GM23338 (cell line): ENCODE data around the gene ADAM30. TPM values are rescaled to one million over a fixed set of nuclear protein-coding genes. Genes with fewer than 3 reads are reported as not detected.

Experiments
- ATAC-seq: fragments of 200-7000 bp; cut with Tn5 transposase; 3 replicates; pipeline ENCODE4 v1.9.1; 2020
- DNase-seq: peaks from one replicate; pipeline ENCODE4 v3.0.0-alpha.2; 2015; ENCODE audit warnings: low spot score
- H2AFZ ChIP-seq: fragments of 200-600 bp; sonication (generic); 2 replicates; pipeline ENCODE4 v1.8.0; 2016; ENCODE audit warnings: antibody characterized with exemption, mild to moderate bottlenecking, moderate library complexity
- H3F3A ChIP-seq: fragments of 200-600 bp; sonication (generic); replicated peaks from 2 replicates; pipeline ENCODE4 v1.8.0; 2017; ENCODE audit warnings: antibody characterized with exemption, mixed run types, low read depth
- H3K27ac ChIP-seq: fragments of 200-600 bp; sonication (generic); 2 replicates; pipeline ENCODE4 v1.6.1; 2016; ENCODE audit warnings: low read depth
- H3K27me3 ChIP-seq: fragments of 200-600 bp; sonication (generic); 2 replicates; pipeline ENCODE4 v1.8.0; 2016; ENCODE audit warnings: mild to moderate bottlenecking, mixed run types, moderate library complexity; ENCODE audit not compliant: insufficient read depth
- H3K36me3 ChIP-seq: fragments of 200-600 bp; sonication (generic); 2 replicates; pipeline ENCODE4 v1.8.0; 2016; ENCODE audit warnings: mild to moderate bottlenecking; ENCODE audit not compliant: insufficient read depth
- H3K4me1 ChIP-seq: fragments of 200-600 bp; sonication (generic); 2 replicates; pipeline ENCODE4 v1.8.0; 2016; ENCODE audit warnings: mild to moderate bottlenecking, moderate library complexity; ENCODE audit not compliant: insufficient read depth
- H3K4me2 ChIP-seq: fragments of 200-600 bp; sonication (generic); 2 replicates; pipeline ENCODE4 v1.7.1; 2017; ENCODE audit warnings: mixed run types
- H3K4me3 ChIP-seq: fragments of 200-600 bp; sonication (generic); 2 replicates; pipeline ENCODE4 v1.6.1; 2016; ENCODE audit warnings: mixed run types
- H3K79me2 ChIP-seq: fragments of 200-600 bp; sonication (generic); replicated peaks from 2 replicates; pipeline ENCODE4 v1.8.0; 2017; ENCODE audit warnings: mild to moderate bottlenecking; ENCODE audit not compliant: insufficient read depth
- H3K9me2 ChIP-seq: fragments of 200-600 bp; sonication (generic); 2 replicates; pipeline ENCODE4 v1.8.0; 2017; ENCODE audit not compliant: insufficient read depth
- H4K20me1 ChIP-seq: fragments of 200-600 bp; sonication (generic); replicated peaks from 2 replicates; pipeline ENCODE4 v1.8.0; 2017; ENCODE audit warnings: mild to moderate bottlenecking; ENCODE audit not compliant: insufficient read depth
- H3K27ac Mint-ChIP-seq: 2 replicates; pipeline ENCODE4 v1.8.0; 2020; ENCODE audit warnings: inconsistent platforms, mild to moderate bottlenecking, moderate library complexity, mixed read lengths
- H3K27me3 Mint-ChIP-seq: 3 replicates; pipeline ENCODE4 v1.8.0; 2022; ENCODE audit warnings: low read depth, mild to moderate bottlenecking, moderate library complexity, mixed read lengths, inconsistent platforms; ENCODE audit not compliant: insufficient read depth, poor library complexity
- H3K36me3 Mint-ChIP-seq: 3 replicates; pipeline ENCODE4 v1.8.0; 2021; ENCODE audit warnings: low read depth, mild to moderate bottlenecking, inconsistent platforms, moderate library complexity, mixed read lengths
- H3K4me1 Mint-ChIP-seq: 3 replicates; pipeline ENCODE4 v1.8.0; 2020; ENCODE audit warnings: mild to moderate bottlenecking, inconsistent platforms, mixed read lengths
- H3K4me3 Mint-ChIP-seq: 3 replicates; pipeline ENCODE4 v1.8.0; 2021; ENCODE audit warnings: moderate library complexity, mild to moderate bottlenecking, inconsistent platforms, mixed read lengths
- H3K9me3 Mint-ChIP-seq: 3 replicates; pipeline ENCODE4 v1.8.0; 2020; ENCODE audit warnings: moderate library complexity, mild to moderate bottlenecking, inconsistent platforms, mixed read lengths
- CREB1 ChIP-seq: fragments of 250-450 bp; sonication (Bioruptor Pico); IDR thresholded peaks from 2 replicates; pipeline ENCODE4 v1.5.0; 2020; ENCODE audit warnings: low read depth, mild to moderate bottlenecking, moderate library complexity
- EZH2 ChIP-seq: fragments of 200-600 bp; sonication (generic); IDR thresholded peaks from one replicate; pipeline ENCODE4 v1.8.0; 2017; ENCODE audit warnings: antibody characterized with exemption, mild to moderate bottlenecking, low read depth; ENCODE audit not compliant: unreplicated experiment
- EZH2phosphoT487 ChIP-seq: fragments of 200-600 bp; sonication (generic); IDR thresholded peaks from one replicate; pipeline ENCODE4 v1.8.1; 2018; ENCODE audit warnings: antibody characterized with exemption; ENCODE audit not compliant: unreplicated experiment
- JUNB ChIP-seq: IDR thresholded peaks from one replicate; pipeline ENCODE4 v1.6.1; 2016; ENCODE audit warnings: antibody characterized with exemption; ENCODE audit not compliant: unreplicated experiment
- NANOG ChIP-seq: IDR thresholded peaks from 2 replicates; pipeline ENCODE4 v1.6.1; 2016; ENCODE audit warnings: antibody characterized with exemption, borderline replicate concordance
- STAT1 ChIP-seq: IDR thresholded peaks from one replicate; pipeline ENCODE4 v1.6.1; 2016; ENCODE audit warnings: antibody characterized with exemption; ENCODE audit not compliant: unreplicated experiment
- ZNF114 ChIP-seq: fragments of 250-450 bp; sonication (Bioruptor Pico); IDR thresholded peaks from 2 replicates; pipeline ENCODE4 v1.5.0; 2020; ENCODE audit warnings: mild to moderate bottlenecking, moderate library complexity
- polyA plus RNA-seq: library from polyadenylated mRNA; unstranded; fragments of >200 nt; fragmentation: Nextera tagmentation; extraction: Ambion mirVana; gene quantifications from 2 replicates; pipeline ENCODE4 v1.2.1, GENCODE V29; 2016
- total RNA-seq: library from RNA; depleted of rRNA; stranded (reverse); fragments of >200 nt; shearing (Covaris generic); gene quantifications from 2 replicates; pipeline ENCODE4 v1.2.3, GENCODE V29; 2014
- TF ChIP-seq, protein P1 (sequence below), 2 experiments: fragments of 200-600 bp in 1 of 2; sonication (generic) in 1 of 2; conservative IDR thresholded peaks; 2 replicates each; pipeline versions ENCODE4 v1.5.1 to v1.6.1; 2016 to 2017; ENCODE audit warnings: antibody characterized with exemption in 2 of 2, low read depth in 2 of 2, mild to moderate bottlenecking in 2 of 2, moderate library complexity in 1 of 2
- TF ChIP-seq, protein P2 (sequence below): IDR thresholded peaks from 2 replicates; pipeline ENCODE4 v1.6.1; 2016; ENCODE audit warnings: antibody characterized with exemption
- TF ChIP-seq, protein P3 (sequence below): IDR thresholded peaks from one replicate; pipeline ENCODE4 v1.6.1; 2018; ENCODE audit warnings: antibody characterized with exemption; ENCODE audit not compliant: unreplicated experiment
- TF ChIP-seq, protein P4 (sequence below): fragments of 250-450 bp; sonication (Bioruptor Pico); IDR thresholded peaks from 2 replicates; pipeline ENCODE4 v1.5.0; 2020; ENCODE audit warnings: mild to moderate bottlenecking, moderate library complexity

Gene ADAM30
- total and polyA plus RNA-seq, 2 experiments from 2014 or later: not detected

DNA sequence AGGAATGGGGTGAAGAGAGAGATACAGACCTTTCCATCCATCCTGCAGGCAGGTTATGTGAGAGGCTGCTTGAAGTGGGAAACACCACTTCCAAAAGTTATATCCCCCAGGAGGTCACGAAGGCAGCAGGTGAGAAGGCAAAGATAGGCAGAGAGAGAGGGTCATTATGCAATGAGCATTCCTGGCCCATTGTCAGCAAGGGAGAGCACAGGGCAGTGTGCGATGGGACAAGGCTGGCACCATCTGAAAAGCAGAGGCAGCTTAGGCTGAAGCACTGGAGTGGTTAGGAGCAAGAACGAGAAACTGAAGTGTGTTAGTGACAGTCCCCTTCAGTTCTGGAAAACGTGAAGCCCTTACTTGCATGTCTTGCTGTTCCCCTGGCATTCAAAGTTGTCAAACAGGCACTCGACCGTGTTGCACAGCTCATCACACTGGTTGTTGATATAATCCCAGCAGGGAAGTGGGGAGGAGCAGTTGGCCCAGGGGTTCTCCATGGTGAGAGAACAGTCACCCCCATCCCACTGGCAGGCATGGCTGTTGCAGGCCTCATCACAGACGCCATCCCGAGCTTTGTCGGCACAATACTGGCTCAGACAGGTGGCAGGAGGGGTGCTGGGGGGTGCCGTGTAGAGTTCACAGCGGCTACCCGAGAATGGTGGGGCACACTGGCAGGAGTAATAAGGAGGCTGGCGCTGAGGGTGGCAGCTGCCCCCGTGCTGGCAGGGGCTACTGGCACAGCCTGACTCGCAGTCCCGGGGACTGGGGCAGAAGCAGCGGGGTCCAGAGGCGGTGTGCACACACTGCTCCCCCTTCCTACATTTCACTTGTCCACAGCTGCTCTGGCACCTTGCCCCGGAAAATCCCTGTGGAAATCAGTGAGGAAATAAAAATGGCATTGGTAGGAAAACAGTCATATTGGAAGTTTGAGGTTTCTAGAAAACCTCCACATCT lies 28.9 kb upstream of the ADAM30 start:
- no peaks in the 10 kb centered on the region for H3F3A ChIP-seq
- peaks cover 11% of the 10 kb centered on the region; the same call in 1 of the 2 replicates for H3K36me3 ChIP-seq
- DNase-seq (no peak), ATAC-seq (no peak)
- TF ChIP-seq JUNB (no peak), EZH2phosphoT487 (no peak), ZNF114 (CRISPR knock-in tag) (no peak), NANOG (no peak), EZH2 (no peak), STAT1 (no peak), CREB1 (CRISPR knock-in tag) (no peak)
- TF ChIP-seq, protein P1, sequence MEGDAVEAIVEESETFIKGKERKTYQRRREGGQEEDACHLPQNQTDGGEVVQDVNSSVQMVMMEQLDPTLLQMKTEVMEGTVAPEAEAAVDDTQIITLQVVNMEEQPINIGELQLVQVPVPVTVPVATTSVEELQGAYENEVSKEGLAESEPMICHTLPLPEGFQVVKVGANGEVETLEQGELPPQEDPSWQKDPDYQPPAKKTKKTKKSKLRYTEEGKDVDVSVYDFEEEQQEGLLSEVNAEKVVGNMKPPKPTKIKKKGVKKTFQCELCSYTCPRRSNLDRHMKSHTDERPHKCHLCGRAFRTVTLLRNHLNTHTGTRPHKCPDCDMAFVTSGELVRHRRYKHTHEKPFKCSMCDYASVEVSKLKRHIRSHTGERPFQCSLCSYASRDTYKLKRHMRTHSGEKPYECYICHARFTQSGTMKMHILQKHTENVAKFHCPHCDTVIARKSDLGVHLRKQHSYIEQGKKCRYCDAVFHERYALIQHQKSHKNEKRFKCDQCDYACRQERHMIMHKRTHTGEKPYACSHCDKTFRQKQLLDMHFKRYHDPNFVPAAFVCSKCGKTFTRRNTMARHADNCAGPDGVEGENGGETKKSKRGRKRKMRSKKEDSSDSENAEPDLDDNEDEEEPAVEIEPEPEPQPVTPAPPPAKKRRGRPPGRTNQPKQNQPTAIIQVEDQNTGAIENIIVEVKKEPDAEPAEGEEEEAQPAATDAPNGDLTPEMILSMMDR (conservative IDR thresholded peaks at IDR 0.05; ENCODE audit: low read depth in 2 of 2): no peak
- TF ChIP-seq, protein P2, sequence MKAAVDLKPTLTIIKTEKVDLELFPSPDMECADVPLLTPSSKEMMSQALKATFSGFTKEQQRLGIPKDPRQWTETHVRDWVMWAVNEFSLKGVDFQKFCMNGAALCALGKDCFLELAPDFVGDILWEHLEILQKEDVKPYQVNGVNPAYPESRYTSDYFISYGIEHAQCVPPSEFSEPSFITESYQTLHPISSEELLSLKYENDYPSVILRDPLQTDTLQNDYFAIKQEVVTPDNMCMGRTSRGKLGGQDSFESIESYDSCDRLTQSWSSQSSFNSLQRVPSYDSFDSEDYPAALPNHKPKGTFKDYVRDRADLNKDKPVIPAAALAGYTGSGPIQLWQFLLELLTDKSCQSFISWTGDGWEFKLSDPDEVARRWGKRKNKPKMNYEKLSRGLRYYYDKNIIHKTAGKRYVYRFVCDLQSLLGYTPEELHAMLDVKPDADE: no peak
- TF ChIP-seq, protein P3, sequence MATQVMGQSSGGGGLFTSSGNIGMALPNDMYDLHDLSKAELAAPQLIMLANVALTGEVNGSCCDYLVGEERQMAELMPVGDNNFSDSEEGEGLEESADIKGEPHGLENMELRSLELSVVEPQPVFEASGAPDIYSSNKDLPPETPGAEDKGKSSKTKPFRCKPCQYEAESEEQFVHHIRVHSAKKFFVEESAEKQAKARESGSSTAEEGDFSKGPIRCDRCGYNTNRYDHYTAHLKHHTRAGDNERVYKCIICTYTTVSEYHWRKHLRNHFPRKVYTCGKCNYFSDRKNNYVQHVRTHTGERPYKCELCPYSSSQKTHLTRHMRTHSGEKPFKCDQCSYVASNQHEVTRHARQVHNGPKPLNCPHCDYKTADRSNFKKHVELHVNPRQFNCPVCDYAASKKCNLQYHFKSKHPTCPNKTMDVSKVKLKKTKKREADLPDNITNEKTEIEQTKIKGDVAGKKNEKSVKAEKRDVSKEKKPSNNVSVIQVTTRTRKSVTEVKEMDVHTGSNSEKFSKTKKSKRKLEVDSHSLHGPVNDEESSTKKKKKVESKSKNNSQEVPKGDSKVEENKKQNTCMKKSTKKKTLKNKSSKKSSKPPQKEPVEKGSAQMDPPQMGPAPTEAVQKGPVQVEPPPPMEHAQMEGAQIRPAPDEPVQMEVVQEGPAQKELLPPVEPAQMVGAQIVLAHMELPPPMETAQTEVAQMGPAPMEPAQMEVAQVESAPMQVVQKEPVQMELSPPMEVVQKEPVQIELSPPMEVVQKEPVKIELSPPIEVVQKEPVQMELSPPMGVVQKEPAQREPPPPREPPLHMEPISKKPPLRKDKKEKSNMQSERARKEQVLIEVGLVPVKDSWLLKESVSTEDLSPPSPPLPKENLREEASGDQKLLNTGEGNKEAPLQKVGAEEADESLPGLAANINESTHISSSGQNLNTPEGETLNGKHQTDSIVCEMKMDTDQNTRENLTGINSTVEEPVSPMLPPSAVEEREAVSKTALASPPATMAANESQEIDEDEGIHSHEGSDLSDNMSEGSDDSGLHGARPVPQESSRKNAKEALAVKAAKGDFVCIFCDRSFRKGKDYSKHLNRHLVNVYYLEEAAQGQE: no peak
- TF ChIP-seq, protein P4, sequence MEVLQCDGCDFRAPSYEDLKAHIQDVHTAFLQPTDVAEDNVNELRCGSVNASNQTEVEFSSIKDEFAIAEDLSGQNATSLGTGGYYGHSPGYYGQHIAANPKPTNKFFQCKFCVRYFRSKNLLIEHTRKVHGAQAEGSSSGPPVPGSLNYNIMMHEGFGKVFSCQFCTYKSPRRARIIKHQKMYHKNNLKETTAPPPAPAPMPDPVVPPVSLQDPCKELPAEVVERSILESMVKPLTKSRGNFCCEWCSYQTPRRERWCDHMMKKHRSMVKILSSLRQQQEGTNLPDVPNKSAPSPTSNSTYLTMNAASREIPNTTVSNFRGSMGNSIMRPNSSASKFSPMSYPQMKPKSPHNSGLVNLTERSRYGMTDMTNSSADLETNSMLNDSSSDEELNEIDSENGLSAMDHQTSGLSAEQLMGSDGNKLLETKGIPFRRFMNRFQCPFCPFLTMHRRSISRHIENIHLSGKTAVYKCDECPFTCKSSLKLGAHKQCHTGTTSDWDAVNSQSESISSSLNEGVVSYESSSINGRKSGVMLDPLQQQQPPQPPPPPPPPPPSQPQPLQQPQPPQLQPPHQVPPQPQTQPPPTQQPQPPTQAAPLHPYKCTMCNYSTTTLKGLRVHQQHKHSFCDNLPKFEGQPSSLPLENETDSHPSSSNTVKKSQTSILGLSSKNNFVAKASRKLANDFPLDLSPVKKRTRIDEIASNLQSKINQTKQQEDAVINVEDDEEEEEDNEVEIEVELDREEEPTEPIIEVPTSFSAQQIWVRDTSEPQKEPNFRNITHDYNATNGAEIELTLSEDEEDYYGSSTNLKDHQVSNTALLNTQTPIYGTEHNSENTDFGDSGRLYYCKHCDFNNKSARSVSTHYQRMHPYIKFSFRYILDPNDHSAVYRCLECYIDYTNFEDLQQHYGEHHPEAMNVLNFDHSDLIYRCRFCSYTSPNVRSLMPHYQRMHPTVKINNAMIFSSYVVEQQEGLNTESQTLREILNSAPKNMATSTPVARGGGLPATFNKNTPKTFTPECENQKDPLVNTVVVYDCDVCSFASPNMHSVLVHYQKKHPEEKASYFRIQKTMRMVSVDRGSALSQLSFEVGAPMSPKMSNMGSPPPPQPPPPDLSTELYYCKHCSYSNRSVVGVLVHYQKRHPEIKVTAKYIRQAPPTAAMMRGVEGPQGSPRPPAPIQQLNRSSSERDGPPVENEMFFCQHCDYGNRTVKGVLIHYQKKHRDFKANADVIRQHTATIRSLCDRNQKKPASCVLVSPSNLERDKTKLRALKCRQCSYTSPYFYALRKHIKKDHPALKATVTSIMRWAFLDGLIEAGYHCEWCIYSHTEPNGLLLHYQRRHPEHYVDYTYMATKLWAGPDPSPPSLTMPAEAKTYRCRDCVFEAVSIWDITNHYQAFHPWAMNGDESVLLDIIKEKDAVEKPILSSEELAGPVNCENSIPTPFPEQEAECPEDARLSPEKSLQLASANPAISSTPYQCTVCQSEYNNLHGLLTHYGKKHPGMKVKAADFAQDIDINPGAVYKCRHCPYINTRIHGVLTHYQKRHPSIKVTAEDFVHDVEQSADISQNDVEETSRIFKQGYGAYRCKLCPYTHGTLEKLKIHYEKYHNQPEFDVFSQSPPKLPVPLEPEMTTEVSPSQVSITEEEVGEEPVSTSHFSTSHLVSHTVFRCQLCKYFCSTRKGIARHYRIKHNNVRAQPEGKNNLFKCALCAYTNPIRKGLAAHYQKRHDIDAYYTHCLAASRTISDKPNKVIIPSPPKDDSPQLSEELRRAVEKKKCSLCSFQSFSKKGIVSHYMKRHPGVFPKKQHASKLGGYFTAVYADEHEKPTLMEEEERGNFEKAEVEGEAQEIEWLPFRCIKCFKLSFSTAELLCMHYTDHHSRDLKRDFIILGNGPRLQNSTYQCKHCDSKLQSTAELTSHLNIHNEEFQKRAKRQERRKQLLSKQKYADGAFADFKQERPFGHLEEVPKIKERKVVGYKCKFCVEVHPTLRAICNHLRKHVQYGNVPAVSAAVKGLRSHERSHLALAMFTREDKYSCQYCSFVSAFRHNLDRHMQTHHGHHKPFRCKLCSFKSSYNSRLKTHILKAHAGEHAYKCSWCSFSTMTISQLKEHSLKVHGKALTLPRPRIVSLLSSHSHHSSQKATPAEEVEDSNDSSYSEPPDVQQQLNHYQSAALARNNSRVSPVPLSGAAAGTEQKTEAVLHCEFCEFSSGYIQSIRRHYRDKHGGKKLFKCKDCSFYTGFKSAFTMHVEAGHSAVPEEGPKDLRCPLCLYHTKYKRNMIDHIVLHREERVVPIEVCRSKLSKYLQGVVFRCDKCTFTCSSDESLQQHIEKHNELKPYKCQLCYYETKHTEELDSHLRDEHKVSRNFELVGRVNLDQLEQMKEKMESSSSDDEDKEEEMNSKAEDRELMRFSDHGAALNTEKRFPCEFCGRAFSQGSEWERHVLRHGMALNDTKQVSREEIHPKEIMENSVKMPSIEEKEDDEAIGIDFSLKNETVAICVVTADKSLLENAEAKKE: no peak
- H3K79me2 ChIP-seq: no peaks in the 10 kb centered on the region
- no peaks in the 10 kb centered on the region for H3K9me2 ChIP-seq
- no peaks in the 10 kb centered on the region for H3K27me3 ChIP-seq
- 0 out of 2 replicates have a peak, but pooled peaks cover 3% of the 10 kb centered on the region for H4K20me1 ChIP-seq
- H3K4me2 ChIP-seq: no peak overlapping the region
- no peak overlapping the region for H3K4me3 Mint-ChIP-seq
- H3K27me3 Mint-ChIP-seq: no peaks in the 10 kb centered on the region
- H2AFZ ChIP-seq: no peak overlapping the region
- peaks cover 22% of the 10 kb centered on the region for H3K36me3 Mint-ChIP-seq
- H3K27ac Mint-ChIP-seq: no peak overlapping the region
- H3K4me1 ChIP-seq: no peaks in the 10 kb centered on the region
- H3K9me3 Mint-ChIP-seq: no peaks in the 10 kb centered on the region
- no peak overlapping the region for H3K27ac ChIP-seq
- H3K4me3 ChIP-seq: no peak overlapping the region
- 0 out of 3 replicates have a peak, but pooled peaks cover 7% of the 10 kb centered on the region for H3K4me1 Mint-ChIP-seq
